Right ventricle myocardium inferior (tissue), 1 donor: ENCODE data around the gene MYO15B. TPM values are rescaled to one million over a fixed set of nuclear protein-coding genes. Genes with fewer than 3 reads are reported as not detected.
A peak's percentile ranks its signal among the peaks of the same experiment; 100 is the strongest.

Source experiments
- ATAC-seq: fragments of 200-7000 bp; cut with Tn5 transposase; one replicate; pipeline ENCODE4 v1.9.1; 2020; ENCODE audit warnings: mild to moderate bottlenecking, moderate library complexity
- DNase-seq: peaks from one replicate; pipeline ENCODE4 v3.0.0; 2021; ENCODE audit errors: missing footprints
- intact Hi-C: fragments of 100-400 bp; cut with DNase I; formaldehyde crosslinking; loops from one replicate; pipeline ENCODE4 v1.11.0; 2022
- total RNA-seq: library from RNA; stranded (reverse); fragmentation: NEBNext Ultra II Directional; extraction: Animal tissue kit (Norgen Biotek cat#: 25700); gene quantifications from one replicate; pipeline ENCODE4 v1.2.1, GENCODE V29; 2021
- donor health status: DM: no; HTN: yes; CAD: no; lungs with severe emphysema.

The MYO15B gene
- total RNA-seq, 1 donor from 2014 or later: 43.7 TPM

GRCh38 chr17:75616521-75617122 lies 29.0 kb downstream of the MYO15B start:
- intact Hi-C loops: no loop called here
- ATAC-seq: no peak
- DNase-seq: no peak

- ATAC-seq (no peak), DNase-seq (no peak)
- intact Hi-C loops: no loop called here
Measured at GRCh38 chr17:75617218-75617617, 29.6 kb downstream of the MYO15B start.

GRCh38 chr17:75617675-75618074 lies 30.1 kb downstream of the MYO15B start:
- intact Hi-C loops: no loop called here
- ATAC-seq (no peak), DNase-seq (no peak)

- no peak for DNase-seq
- no peak for ATAC-seq
- intact Hi-C loops: no loop called here
Measured at GRCh38 chr17:75619506-75620431, 32.2 kb downstream of the MYO15B start.

GRCh38 chr17:75621489-75621888 lies 33.9 kb downstream of the MYO15B start:
- intact Hi-C loops: no loop called here
- no peak for ATAC-seq
- DNase-seq: no peak

- no peak for DNase-seq
- intact Hi-C loops: no loop called here
- ATAC-seq: no peak
Measured at GRCh38 chr17:75622076-75622475, 34.5 kb downstream of the MYO15B start.

GRCh38 chr17:75622771-75623273 lies 35.2 kb downstream of the MYO15B start:
- intact Hi-C loops: no loop called here
- no peak for ATAC-seq
- no peak for DNase-seq

- ATAC-seq: no peak
- DNase-seq: no peak
- intact Hi-C loops: no loop called here
Measured at GRCh38 chr17:75623386-75623785, 35.8 kb downstream of the MYO15B start.

GRCh38 chr17:75624021-75624420 lies 36.4 kb downstream of the MYO15B start:
- intact Hi-C loops: no loop called here
- no peak for DNase-seq
- ATAC-seq: no peak

- no peak for DNase-seq
- ATAC-seq: no peak
- intact Hi-C loops: no loop called here
Measured at GRCh38 chr17:75624714-75625345, 37.2 kb downstream of the MYO15B start.

- intact Hi-C loops: no loop called here
- DNase-seq (no peak), ATAC-seq (peak; percentile 44)
Measured at GRCh38 chr17:75625813-75626486, 38.4 kb downstream of the MYO15B start.

GRCh38 chr17:75626496-75627038 lies 39.0 kb downstream of the MYO15B start:
- DNase-seq (no peak), ATAC-seq (no peak)
- intact Hi-C loops: no loop called here

GRCh38 chr17:75627094-75627493 lies 39.5 kb downstream of the MYO15B start:
- ATAC-seq (no peak), DNase-seq (no peak)
- intact Hi-C loops: no loop called here

- intact Hi-C loops: no loop called here
- ATAC-seq (no peak), DNase-seq (no peak)
Measured at GRCh38 chr17:75628425-75628824, 40.8 kb downstream of the MYO15B start.

- DNase-seq (no peak), ATAC-seq (no peak)
- intact Hi-C loops: no loop called here
Measured at GRCh38 chr17:75629157-75629556, 41.6 kb downstream of the MYO15B start.

- DNase-seq (peak; percentile 41), ATAC-seq (no peak)
- intact Hi-C loops: no loop called here
Measured at GRCh38 chr17:75630071-75630917, 42.7 kb downstream of the MYO15B start.

- intact Hi-C loops: no loop called here
- peak; percentile 37 for DNase-seq
- no peak for ATAC-seq
Measured at GRCh38 chr17:75631353-75631752, 43.8 kb downstream of the MYO15B start.

- intact Hi-C loops: no loop called here
- ATAC-seq (no peak), DNase-seq (peak; percentile 23)
Measured at GRCh38 chr17:75632428-75632827, 44.8 kb downstream of the MYO15B start.
